Gastroesophageal sphincter (tissue), 4 donors: ENCODE measurements around the gene SLC17A8. TPM values are rescaled to one million over a fixed set of nuclear protein-coding genes. Genes with fewer than 3 reads are reported as not detected.

Source experiments
- ATAC-seq: fragments of 150-250 bp; one replicate; pipeline ENCODE4 v1.9.1; 2016; ENCODE audit warnings: mild to moderate bottlenecking, moderate library complexity
- H3K27ac ChIP-seq, 4 donors: fragments of 200-600 bp; sonication (generic) in 3 of 4; 1 replicate in 3 of 4; 2 replicates in 1 of 4; pipeline ENCODE4 v1.5.1; 2016 to 2019
- H3K27me3 ChIP-seq: fragments of 200-600 bp; sonication (generic); one replicate; pipeline ENCODE4 v1.5.1; 2019
- H3K36me3 ChIP-seq, 2 donors: fragments of 200-600 bp; sonication (generic); one replicate each; pipeline ENCODE4 v1.5.1; 2019; ENCODE audit warnings: control low read depth in 1 of 2
- H3K4me1 ChIP-seq, 3 donors: fragments of 200-600 bp; sonication (generic); 1 replicate in 2 of 3; 2 replicates in 1 of 3; pipeline ENCODE4 v1.5.1; 2016 to 2019; ENCODE audit warnings: control low read depth in 2 of 3
- H3K4me3 ChIP-seq, 2 donors: fragments of 200-600 bp; sonication (generic); one replicate each; pipeline ENCODE4 v1.5.1; 2019; ENCODE audit warnings: mild to moderate bottlenecking in 1 of 2, moderate library complexity in 1 of 2
- H3K9me3 ChIP-seq, 3 donors: fragments of 200-600 bp; sonication (generic); one replicate each; pipeline ENCODE4 v1.5.1; 2017 to 2019; ENCODE audit warnings: control low read depth in 2 of 3
- CTCF ChIP-seq, 4 experiments: fragments of 200-600 bp in 2 of 4; fragments of 450-650 bp in 2 of 4; sonication (generic) in 1 of 4; IDR thresholded peaks; one replicate each; pipeline ENCODE4 v1.5.1; 2017 to 2019; ENCODE audit warnings: antibody characterized with exemption in 4 of 4, mild to moderate bottlenecking in 2 of 4, moderate library complexity in 2 of 4
- EP300 ChIP-seq: sonication (generic); formaldehyde crosslinking; IDR thresholded peaks from one replicate; pipeline ENCODE4 v1.6.1; 2017; ENCODE audit warnings: antibody characterized with exemption, mild to moderate bottlenecking
- POLR2A ChIP-seq, 2 donors: fragments of 450-650 bp; IDR thresholded peaks; one replicate each; pipeline ENCODE4 v1.6.1; 2017; ENCODE audit warnings: antibody characterized with exemption in 2 of 2, mild to moderate bottlenecking in 2 of 2, moderate library complexity in 1 of 2
- POLR2AphosphoS5 ChIP-seq: sonication (generic); formaldehyde crosslinking; IDR thresholded peaks from one replicate; pipeline ENCODE4 v1.6.1; 2017; ENCODE audit warnings: antibody characterized with exemption
- WGBS, 2 donors: methylation state at CpG; one replicate each; pipeline ENCODE4 v1.1.5; 2018; ENCODE audit warnings: low coverage in 1 of 2; 5-methylcytosine and 5-hydroxymethylcytosine counted together
- total RNA-seq, 4 donors: library from RNA; depleted of rRNA; stranded (reverse); fragments of >200 nt; gene quantifications; one replicate each; pipeline ENCODE4 v1.1.0, GENCODE V29; 2016

The SLC17A8 gene
- total RNA-seq, 4 donors from 2014 or later, result not detected

- Histone ChIP-seq H3K27ac (no peak overlapping the region), H3K4me1 (peaks cover 0 to 6% (median 0%) of the 10 kb centered on the region in 3 donors), H3K27me3 (no peaks in the 10 kb centered on the region), H3K9me3 (no peaks in the 10 kb centered on the region), H3K36me3 (peaks cover 3 to 48% of the 10 kb centered on the region in 2 donors), H3K4me3 (no peak overlapping the region)
- TF ChIP-seq EP300, result no peak
- TF ChIP-seq POLR2A (IDR thresholded peaks at IDR 0.05), result no peak
- TF ChIP-seq CTCF (IDR thresholded peaks at IDR 0.05), result no peak
- no peak for TF ChIP-seq POLR2AphosphoS5
- ATAC-seq, result no peak
Measured at GRCh38 chr12:100326208-100326607, 30.7 kb upstream of the SLC17A8 start.

- H3K36me3 ChIP-seq, result peaks cover 3 to 70% of the 10 kb centered on the region in 2 donors
- ATAC-seq, result no peak
Measured at GRCh38 chr12:100329800-100330199, 27.1 kb upstream of the SLC17A8 start.

GRCh38 chr12:100331871-100332270 lies 25.0 kb upstream of the SLC17A8 start:
- H3K4me3 ChIP-seq, result no peak overlapping the region
- peaks cover 0 to 6% (median 0%) of the 10 kb centered on the region in 3 donors for H3K4me1 ChIP-seq
- no peak for TF ChIP-seq POLR2A (IDR thresholded peaks at IDR 0.05)
- no peak for TF ChIP-seq POLR2AphosphoS5
- no peak for TF ChIP-seq CTCF (IDR thresholded peaks at IDR 0.05)
- TF ChIP-seq EP300, result no peak
- no peaks in the 10 kb centered on the region for H3K27me3 ChIP-seq
- H3K9me3 ChIP-seq, result no peaks in the 10 kb centered on the region
- peaks cover 3 to 85% of the 10 kb centered on the region in 2 donors for H3K36me3 ChIP-seq
- ATAC-seq, result no peak
- whole genome bisulfite sequencing, 2 donors, result 40 to 92% methylated on average over 1 of the region's 1 CpG
- H3K27ac ChIP-seq, result no peak overlapping the region

More at GRCh38 chr12:100329800-100330199, 27.1 kb upstream of the SLC17A8 start:
- TF ChIP-seq POLR2AphosphoS5 (no peak), EP300 (no peak), CTCF (IDR thresholded peaks at IDR 0.05) (no peak), POLR2A (IDR thresholded peaks at IDR 0.05) (no peak)
- peaks cover 0 to 6% (median 0%) of the 10 kb centered on the region in 3 donors for H3K4me1 ChIP-seq
- no peak overlapping the region for H3K4me3 ChIP-seq
- no peak overlapping the region for H3K27ac ChIP-seq
- no peaks in the 10 kb centered on the region for H3K27me3 ChIP-seq
- 100% methylated on average over 2 of the region's 2 CpGs; no CpG with 5 or more reads in 1 of the 2 donors for WGBS, 2 donors
- no peaks in the 10 kb centered on the region for H3K9me3 ChIP-seq

GRCh38 chr12:100332852-100333251 lies 24.0 kb upstream of the SLC17A8 start:
- TF ChIP-seq CTCF (IDR thresholded peaks at IDR 0.05), result no peak
- TF ChIP-seq POLR2A (IDR thresholded peaks at IDR 0.05), result no peak
- TF ChIP-seq EP300, result no peak
- no peak for TF ChIP-seq POLR2AphosphoS5
- Histone ChIP-seq H3K9me3 (no peaks in the 10 kb centered on the region), H3K27ac (no peak overlapping the region), H3K4me3 (no peak overlapping the region), H3K36me3 (peaks cover 3 to 88% of the 10 kb centered on the region in 2 donors), H3K27me3 (no peaks in the 10 kb centered on the region), H3K4me1 (peaks cover 0 to 6% (median 0%) of the 10 kb centered on the region in 3 donors)
- 83% methylated on average over 2 of the region's 2 CpGs; no CpG with 5 or more reads in 1 of the 2 donors for WGBS, 2 donors
- ATAC-seq, result no peak

- 41 to 70% methylated on average over 3 of the region's 3 CpGs for WGBS, 2 donors
- TF ChIP-seq CTCF (IDR thresholded peaks at IDR 0.05), result no peak
- TF ChIP-seq EP300, result no peak
- no peak for TF ChIP-seq POLR2A (IDR thresholded peaks at IDR 0.05)
- no peak for TF ChIP-seq POLR2AphosphoS5
- no peaks in the 10 kb centered on the region for H3K4me1 ChIP-seq
- no peak for ATAC-seq
- no peak overlapping the region for H3K4me3 ChIP-seq
- H3K9me3 ChIP-seq, result no peaks in the 10 kb centered on the region
- H3K27ac ChIP-seq, result no peak overlapping the region
- peaks cover 5 to 84% of the 10 kb centered on the region in 2 donors for H3K36me3 ChIP-seq
- H3K27me3 ChIP-seq, result no peaks in the 10 kb centered on the region
Measured at GRCh38 chr12:100337299-100337698, 19.6 kb upstream of the SLC17A8 start.
